Measurements from ENCODE around the gene RFXANK. TPM values are rescaled to one million over a fixed set of nuclear protein-coding genes. Genes with fewer than 3 reads are reported as not detected.

Gene RFXANK
- polyA plus RNA-seq, 1 donor from 2014 or later, result 40.0 TPM

- H3K9ac ChIP-seq (ENCODE audit: low read length), result no peak overlapping the region
Observed at GRCh38 chr19:19193926-19194325, 1.9 kb downstream of the RFXANK start.

More at GRCh38 chr19:19193926-19194325, 1.9 kb downstream of the RFXANK start:
- Histone ChIP-seq H3K27me3 (ENCODE audit: insufficient read depth, low read depth, low read length) (no peaks in the 10 kb centered on the region), H3K4me2 (ENCODE audit: low read length) (no peak overlapping the region), H3K9me2 (ENCODE audit: insufficient read depth, low read length) (no peaks in the 10 kb centered on the region), H3K36me3 (ENCODE audit: insufficient read depth, low read length) (no peaks in the 10 kb centered on the region), H3K4me3 (ENCODE audit: low read length) (no peak overlapping the region), H3K9me3 (ENCODE audit: low read length) (no peaks in the 10 kb centered on the region), H3F3A (ENCODE audit: insufficient read depth, low read length, poor library complexity, severe bottlenecking) (no peaks in the 10 kb centered on the region), H3K79me2 (replicated peaks; ENCODE audit: insufficient read depth, low read length) (peaks cover 15% of the 10 kb centered on the region), H3K27ac (ENCODE audit: low read length) (no peak overlapping the region), H2AFZ (ENCODE audit: low read depth, low read length) (no peak overlapping the region), H4K20me1 (ENCODE audit: insufficient read depth) (no peaks in the 10 kb centered on the region)
- TF ChIP-seq MXI1 (conservative IDR thresholded peaks at IDR 0.05; ENCODE audit: poor library complexity, severe bottlenecking) (no peak), CTCF (IDR thresholded peaks at IDR 0.05; ENCODE audit: poor library complexity, severe bottlenecking) (no peak), REST (IDR thresholded peaks at IDR 0.05; ENCODE audit: borderline replicate concordance) (no peak), TAF1 (IDR thresholded peaks at IDR 0.05; ENCODE audit: low read depth) (no peak), RAD21 (conservative IDR thresholded peaks at IDR 0.05) (no peak), SMC3 (conservative IDR thresholded peaks at IDR 0.05; ENCODE audit: poor library complexity) (no peak), EP300 (conservative IDR thresholded peaks at IDR 0.05; ENCODE audit: poor library complexity, severe bottlenecking) (no peak), POLR2AphosphoS5 (IDR thresholded peaks at IDR 0.05) (no peak), EZH2 (IDR thresholded peaks at IDR 0.05; ENCODE audit: borderline replicate concordance, insufficient read depth, low read length, poor library complexity, severe bottlenecking) (no peak)
